SK-N-SH (cell line): ENCODE measurements around the gene PHOX2A. TPM values are rescaled to one million over a fixed set of nuclear protein-coding genes. Genes with fewer than 3 reads are reported as not detected.

Source experiments
- CTCF ChIA-PET: fragments of 300-600, 350-600 bp; formaldehyde crosslinking; extraction: SDS; loops from one replicate; lab custom pipeline; 2021; lab: Yijun Ruan, JAX
- POLR2A ChIA-PET: fragments of 350-600 bp; sonication (Branson Sonifier 250); formaldehyde crosslinking; extraction: SDS; loops from one replicate; lab custom pipeline; 2020; ENCODE audit warnings: antibody characterized with exemption, inconsistent platforms; lab: Yijun Ruan, JAX
- DNase-seq: peaks from one replicate; pipeline ENCODE4 v3.0.0; 2012
- H2AFZ ChIP-seq: fragments of 200-600 bp; sonication (generic); 2 replicates; pipeline ENCODE4 v1.8.1; 2016; ENCODE audit warnings: antibody characterized with exemption, mild to moderate bottlenecking, low read depth
- H3F3A ChIP-seq: fragments of 200-600 bp; sonication (generic); replicated peaks from 2 replicates; pipeline ENCODE3; 2016; ENCODE audit warnings: antibody characterized with exemption, mild to moderate bottlenecking; ENCODE audit not compliant: insufficient read depth
- H3K27ac ChIP-seq, 2 experiments: fragments of 200-500 bp in 1 of 2; fragments of 200-600 bp in 1 of 2; sonication (Bioruptor generic) in 1 of 2; sonication (generic), shearing (Covaris generic) in 1 of 2; 2 replicates each; pipeline versions ENCODE4 v1.5.1 to v1.6.1; 2014 to 2016; ENCODE audit warnings: low read depth in 2 of 2, inconsistent platforms in 1 of 2, low read length in 1 of 2, mild to moderate bottlenecking in 1 of 2, mixed read lengths in 1 of 2
- H3K27me3 ChIP-seq: fragments of 200-600 bp; sonication (generic), shearing (Covaris generic); 2 replicates; pipeline ENCODE4 v1.6.1; 2016; ENCODE audit warnings: mixed run types; ENCODE audit not compliant: insufficient read depth
- H3K36me3 ChIP-seq, 2 experiments: fragments of 200-500 bp in 1 of 2; fragments of 200-600 bp in 1 of 2; sonication (Bioruptor generic) in 1 of 2; sonication (generic) in 1 of 2; replicated peaks in 1 of 2; 2 replicates each; pipeline versions ENCODE3 to v1.5.1; 2014 to 2016; ENCODE audit warnings: low read length in 1 of 2, mild to moderate bottlenecking in 1 of 2; ENCODE audit not compliant: insufficient read depth in 2 of 2, control insufficient read depth in 1 of 2
- H3K4me1 ChIP-seq, 2 experiments: fragments of 200-500 bp in 1 of 2; fragments of 200-600 bp in 1 of 2; sonication (Bioruptor generic) in 1 of 2; sonication (generic), shearing (Covaris generic) in 1 of 2; 2 replicates each; pipeline versions ENCODE4 v1.5.1 to v1.6.1; 2014 to 2016; ENCODE audit warnings: low read depth in 1 of 2, low read length in 1 of 2, mixed run types in 1 of 2; ENCODE audit not compliant: insufficient read depth in 2 of 2, control insufficient read depth in 1 of 2
- H3K4me2 ChIP-seq: fragments of 200-600 bp; sonication (generic), shearing (Covaris generic); 2 replicates; pipeline ENCODE4 v1.6.1; 2017; ENCODE audit warnings: mixed run types
- H3K4me3 ChIP-seq, 2 experiments: fragments of 200-500 bp in 1 of 2; fragments of 200-600 bp in 1 of 2; sonication (Bioruptor generic) in 1 of 2; sonication (generic), shearing (Covaris generic) in 1 of 2; 2 replicates each; pipeline versions ENCODE4 v1.5.1 to v1.8.1; 2014 to 2016; ENCODE audit warnings: low read depth in 2 of 2, inconsistent platforms in 1 of 2, low read length in 1 of 2, mild to moderate bottlenecking in 1 of 2, mixed read lengths in 1 of 2, moderate library complexity in 1 of 2
- H3K79me2 ChIP-seq: fragments of 200-600 bp; sonication (generic); 2 replicates; pipeline ENCODE4 v1.8.1; 2017; ENCODE audit warnings: mild to moderate bottlenecking; ENCODE audit not compliant: insufficient read depth
- H3K9ac ChIP-seq: fragments of 200-600 bp; sonication (generic); 2 replicates; pipeline ENCODE4 v1.6.1; 2017; ENCODE audit warnings: mixed run types
- H3K9me2 ChIP-seq: fragments of 200-600 bp; sonication (generic); 2 replicates; pipeline ENCODE4 v1.6.1; 2017; ENCODE audit warnings: mixed run types
- H3K9me3 ChIP-seq: fragments of 200-600 bp; sonication (generic); 2 replicates; pipeline ENCODE4 v1.6.1; 2017; ENCODE audit warnings: mixed run types, mild to moderate bottlenecking, moderate library complexity
- H4K20me1 ChIP-seq: fragments of 200-600 bp; sonication (generic); 2 replicates; pipeline ENCODE4 v1.6.1; 2017; ENCODE audit warnings: mild to moderate bottlenecking, mixed run types; ENCODE audit not compliant: insufficient read depth
- CHD2 ChIP-seq: fragments of 150-350 bp; IDR thresholded peaks from 2 replicates; pipeline ENCODE4 v1.6.1; 2018; ENCODE audit warnings: low read length; ENCODE audit not compliant: partially characterized antibody
- CTCF ChIP-seq: fragments of 200-600 bp; sonication (generic); IDR thresholded peaks from 2 replicates; pipeline ENCODE4 v1.6.1; 2017; ENCODE audit warnings: antibody characterized with exemption, mild to moderate bottlenecking, moderate library complexity
- EZH2phosphoT487 ChIP-seq: fragments of 200-600 bp; sonication (generic); IDR thresholded peaks from 2 replicates; pipeline ENCODE4 v1.6.1; 2017; ENCODE audit warnings: low read depth, mixed run types, mild to moderate bottlenecking, antibody characterized with exemption, moderate library complexity, borderline replicate concordance
- FOSL2 ChIP-seq: IDR thresholded peaks from 2 replicates; pipeline ENCODE4 v1.4.0; 2012; ENCODE audit warnings: low read depth, mild to moderate bottlenecking, moderate library complexity, borderline replicate concordance
- FOXJ3 ChIP-seq: sonication (generic); formaldehyde crosslinking; IDR thresholded peaks from 2 replicates; pipeline ENCODE4 v1.5.1; 2020; ENCODE audit warnings: mild to moderate bottlenecking, missing genetic modification reagents
- GABPA ChIP-seq: IDR thresholded peaks from 2 replicates; pipeline ENCODE4 v1.4.0; 2012; ENCODE audit warnings: low read depth, mild to moderate bottlenecking
- NFIC ChIP-seq: IDR thresholded peaks from 2 replicates; pipeline ENCODE4 v1.4.0; 2012; ENCODE audit warnings: borderline replicate concordance
- POLR2AphosphoS5 ChIP-seq: IDR thresholded peaks from 2 replicates; pipeline ENCODE4 v1.6.1; 2012; ENCODE audit warnings: low read depth, low read length
- REST ChIP-seq: IDR thresholded peaks from 2 replicates; pipeline ENCODE4 v1.6.1; 2012; ENCODE audit warnings: mild to moderate bottlenecking, low read depth, low read length, moderate library complexity
- SIN3A ChIP-seq: IDR thresholded peaks from 2 replicates; pipeline ENCODE4 v1.6.1; 2012; ENCODE audit warnings: low read depth, mild to moderate bottlenecking, low read length, moderate library complexity, borderline replicate concordance
- SMC3 ChIP-seq: IDR thresholded peaks from 2 replicates; pipeline ENCODE4 v1.6.1; 2012; ENCODE audit warnings: low read depth, low read length, improper control_type of control experiment
- TAF1 ChIP-seq: IDR thresholded peaks from 2 replicates; pipeline ENCODE4 v1.6.1; 2012; ENCODE audit warnings: low read depth, mild to moderate bottlenecking, low read length, moderate library complexity, borderline replicate concordance
- USF1 ChIP-seq: IDR thresholded peaks from 2 replicates; pipeline ENCODE4 v1.4.0; 2012; ENCODE audit warnings: low read depth, borderline replicate concordance
- WGBS: methylation state at CpG from one replicate; pipeline ENCODE4 v1.1.6; 2017; ENCODE audit warnings: low lambda C conversion rate; 5-methylcytosine and 5-hydroxymethylcytosine counted together
- polyA plus RNA-seq, 3 experiments: library from polyadenylated mRNA; depleted of rRNA; stranded (reverse); fragments of >200 nt; gene quantifications; 2 replicates each; pipeline ENCODE4 v1.2.3, GENCODE V29; 2012

Gene PHOX2A
- polyA plus RNA-seq, 1 of the 3 experiments (the other 2 are of a cell fraction): 75.6 TPM

GRCh38 chr11:72229336-72229924 is 14.5 kb downstream of the PHOX2A start:
- H3K9ac ChIP-seq: no peak overlapping the region
- DNase-seq: no peak

More at GRCh38 chr11:72229336-72229924, 14.5 kb downstream of the PHOX2A start:
- H3F3A ChIP-seq: peaks cover 14% of the 10 kb centered on the region
- H3K4me1 ChIP-seq: peaks cover 5 to 28% of the 10 kb centered on the region in 2 experiments; a peak in 3 of 4 replicates
- peaks cover 49% of the 10 kb centered on the region for H4K20me1 ChIP-seq
- ChIA-PET CTCF (interaction anchor here (1.0 to 9.1 kb wide), 5 partner anchors 7 to 205 kb away, joined by 4 to 73 read pairs (median 27); partner anchors contain the start of gene CLPB), POLR2A (interaction anchor here (8.7 kb wide), 1 partner anchor 7 kb away, joined by 131 read pairs; no protein-coding TSS in a partner anchor)
- H3K36me3 ChIP-seq: peaks cover 66 to 75% of the 10 kb centered on the region in 2 experiments
- H2AFZ ChIP-seq: no peak overlapping the region
- TF ChIP-seq FOSL2 (no peak), SIN3A (no peak), SMC3 (no peak), GABPA (no peak), NFIC (no peak), USF1 (no peak), CTCF (no peak), EZH2phosphoT487 (no peak), CHD2 (no peak), REST (no peak), TAF1 (no peak), FOXJ3 (CRISPR knock-in tag) (no peak), POLR2AphosphoS5 (no peak)
- no peaks in the 10 kb centered on the region for H3K9me3 ChIP-seq
- H3K79me2 ChIP-seq: peaks cover 53% of the 10 kb centered on the region
- no peak overlapping the region for H3K4me3 ChIP-seq
- no peak overlapping the region for H3K4me2 ChIP-seq
- no peaks in the 10 kb centered on the region for H3K27me3 ChIP-seq
- no peak overlapping the region for H3K27ac ChIP-seq
- WGBS: 95% methylated on average over 4 of the region's 8 CpGs
- no peaks in the 10 kb centered on the region for H3K9me2 ChIP-seq
